ENCODE data around the gene LRRC45. TPM values are rescaled to one million over a fixed set of nuclear protein-coding genes. Genes with fewer than 3 reads are reported as not detected.

The LRRC45 gene
- polyA plus RNA-seq, 1 donor (not counting 4 experiments of a cell fraction or from before 2014, with no cell fraction given) = 2.5 TPM

DNA sequence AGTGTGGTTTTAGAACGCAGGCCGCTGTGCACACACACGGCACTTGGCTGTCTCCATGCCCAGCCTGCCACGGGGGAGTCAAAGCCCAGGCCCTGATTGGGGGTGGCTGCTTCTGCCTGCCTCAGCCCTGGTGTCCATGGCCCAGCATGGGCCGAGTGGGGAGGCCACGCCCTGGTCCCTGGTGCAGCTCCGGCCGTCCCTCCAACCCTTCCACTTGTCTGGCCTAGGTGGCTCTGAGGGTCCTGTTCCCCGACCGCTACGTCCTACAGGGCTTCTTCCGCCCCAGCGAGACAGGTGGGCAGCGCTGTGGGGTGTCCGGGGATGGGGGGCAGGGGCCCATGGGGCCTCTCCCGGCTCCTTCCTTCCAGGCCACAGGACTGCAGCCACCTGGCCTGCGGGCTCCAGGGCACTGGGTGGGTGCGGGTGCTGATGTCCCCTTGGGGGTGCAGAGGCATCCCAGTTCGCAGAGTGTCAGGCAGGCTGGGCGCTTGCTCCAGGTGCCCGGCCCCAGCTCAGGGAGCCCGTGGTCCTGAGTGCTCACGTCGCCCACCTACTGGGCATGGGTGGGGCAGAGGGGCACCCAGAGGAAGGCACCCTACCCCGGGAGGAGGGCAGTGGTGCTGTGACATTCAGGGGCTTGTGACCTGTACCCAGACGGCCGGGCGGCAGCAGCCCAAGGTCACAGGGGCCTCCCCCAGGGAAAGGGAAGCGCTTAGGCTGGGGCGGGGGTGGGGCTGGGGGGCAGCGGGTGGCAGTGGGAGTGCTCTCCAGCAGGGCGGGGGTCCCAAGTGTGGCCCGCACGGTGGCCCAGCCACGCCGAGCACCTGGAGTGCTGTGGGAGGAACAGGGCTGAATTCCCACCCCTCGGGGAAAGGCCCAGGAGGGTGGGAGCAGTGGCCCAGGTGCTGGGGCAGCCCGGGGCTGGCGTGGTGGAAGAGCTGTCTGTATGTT, 12.3 kb upstream of the LRRC45 start:
- DNase-seq (ENCODE audit: low read depth, low spot score) (no peak), FAIRE-seq (no peak)
- Histone ChIP-seq H3K9me1 (ENCODE audit: control insufficient read depth, extremely low read depth, insufficient read depth, low read length) (no peaks in the 10 kb centered on the region), H3K27ac (ENCODE audit: control insufficient read depth, insufficient read depth, low read length) (no peak overlapping the region), H4K20me1 (ENCODE audit: control insufficient read depth, extremely low read depth, insufficient read depth, low read length) (no peaks in the 10 kb centered on the region), H3K4me2 (ENCODE audit: control insufficient read depth, extremely low read depth, insufficient read depth, low read depth, low read length) (no peak overlapping the region), H2AFZ (ENCODE audit: control insufficient read depth, low read length) (no peak overlapping the region), H3K9me3 (ENCODE audit: control insufficient read depth, low read depth, low read length) (no peaks in the 10 kb centered on the region), H3K4me1 (ENCODE audit: control insufficient read depth, extremely low read depth, insufficient read depth, low read length) (peaks cover 30% of the 10 kb centered on the region), H3K79me2 (ENCODE audit: control insufficient read depth, insufficient read depth, low read length) (no peaks in the 10 kb centered on the region), H3K27me3 (ENCODE audit: control insufficient read depth, extremely low read depth, insufficient read depth, low read length) (no peaks in the 10 kb centered on the region), H3K4me3 (ENCODE audit: control insufficient read depth in 2 of 3, extremely low read depth in 1 of 3, insufficient read depth in 2 of 3, low read depth in 1 of 3, low read length in 3 of 3) (no peak overlapping the region), H3K36me3 (ENCODE audit: control insufficient read depth in 2 of 2, extremely low read depth in 1 of 2, insufficient read depth in 2 of 2, low read length in 2 of 2) (no peaks in the 10 kb centered on the region), H3K9ac (ENCODE audit: control insufficient read depth, extremely low read depth, insufficient read depth, low read length) (no peak overlapping the region)
- TF ChIP-seq, protein P1, sequence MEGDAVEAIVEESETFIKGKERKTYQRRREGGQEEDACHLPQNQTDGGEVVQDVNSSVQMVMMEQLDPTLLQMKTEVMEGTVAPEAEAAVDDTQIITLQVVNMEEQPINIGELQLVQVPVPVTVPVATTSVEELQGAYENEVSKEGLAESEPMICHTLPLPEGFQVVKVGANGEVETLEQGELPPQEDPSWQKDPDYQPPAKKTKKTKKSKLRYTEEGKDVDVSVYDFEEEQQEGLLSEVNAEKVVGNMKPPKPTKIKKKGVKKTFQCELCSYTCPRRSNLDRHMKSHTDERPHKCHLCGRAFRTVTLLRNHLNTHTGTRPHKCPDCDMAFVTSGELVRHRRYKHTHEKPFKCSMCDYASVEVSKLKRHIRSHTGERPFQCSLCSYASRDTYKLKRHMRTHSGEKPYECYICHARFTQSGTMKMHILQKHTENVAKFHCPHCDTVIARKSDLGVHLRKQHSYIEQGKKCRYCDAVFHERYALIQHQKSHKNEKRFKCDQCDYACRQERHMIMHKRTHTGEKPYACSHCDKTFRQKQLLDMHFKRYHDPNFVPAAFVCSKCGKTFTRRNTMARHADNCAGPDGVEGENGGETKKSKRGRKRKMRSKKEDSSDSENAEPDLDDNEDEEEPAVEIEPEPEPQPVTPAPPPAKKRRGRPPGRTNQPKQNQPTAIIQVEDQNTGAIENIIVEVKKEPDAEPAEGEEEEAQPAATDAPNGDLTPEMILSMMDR (optimal IDR thresholded peaks at IDR 0.05 in 1 of 3, IDR thresholded peaks at IDR 0.05 in 1 of 3, conservative IDR thresholded peaks at IDR 0.05 in 1 of 3; ENCODE audit: extremely low read depth in 1 of 3, insufficient read depth in 2 of 3, low read length in 3 of 3) = no peak
- TF ChIP-seq EZH2 (IDR thresholded peaks at IDR 0.05; ENCODE audit: low read length) = no peak
- dilution Hi-C loops (cut with MboI; ENCODE audit: extremely low pct_ligation_motif_present, low sequenced_read_pairs) = no loop called here

DNA sequence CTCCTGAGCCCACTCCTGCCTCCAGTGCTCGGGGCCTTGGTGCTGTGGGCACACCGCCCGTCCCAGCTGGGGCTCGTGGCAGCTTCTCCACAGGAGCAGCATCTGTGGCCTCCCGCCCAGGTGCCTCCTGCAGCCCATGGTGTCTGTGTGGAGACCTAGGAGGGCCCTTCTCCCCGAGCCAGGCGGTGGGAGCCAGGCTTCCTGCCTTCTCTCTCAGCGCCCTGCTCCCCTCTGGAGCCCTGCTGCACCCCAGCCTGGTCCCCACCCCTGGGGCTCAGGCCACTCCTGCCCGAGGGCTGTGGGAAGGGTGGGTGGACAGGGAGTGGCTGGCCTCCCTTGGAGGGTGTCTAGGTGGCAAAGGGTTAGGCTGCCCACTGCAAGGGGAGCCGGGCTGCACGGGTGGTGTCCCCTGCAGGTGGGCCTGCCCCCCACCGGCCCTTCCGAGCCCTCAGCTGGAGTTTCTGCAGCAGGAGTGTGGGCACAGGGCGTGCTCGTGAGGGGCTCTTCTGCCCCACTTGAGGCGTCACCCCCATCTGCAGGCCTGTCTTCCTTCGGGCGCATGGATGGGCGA, 11.4 kb upstream of the LRRC45 start:
- no peak overlapping the region for H3K4me3 ChIP-seq (ENCODE audit: control insufficient read depth in 2 of 3, extremely low read depth in 1 of 3, insufficient read depth in 2 of 3, low read depth in 1 of 3, low read length in 3 of 3)
- no peak for DNase-seq (ENCODE audit: low read depth, low spot score)
- H2AFZ ChIP-seq (ENCODE audit: control insufficient read depth, low read length) = no peak overlapping the region
- no peaks in the 10 kb centered on the region for H4K20me1 ChIP-seq (ENCODE audit: control insufficient read depth, extremely low read depth, insufficient read depth, low read length)
- no peak for FAIRE-seq
- H3K36me3 ChIP-seq (ENCODE audit: control insufficient read depth in 2 of 2, extremely low read depth in 1 of 2, insufficient read depth in 2 of 2, low read length in 2 of 2) = no peaks in the 10 kb centered on the region
- no peak overlapping the region for H3K27ac ChIP-seq (ENCODE audit: control insufficient read depth, insufficient read depth, low read length)
- H3K4me2 ChIP-seq (ENCODE audit: control insufficient read depth, extremely low read depth, insufficient read depth, low read depth, low read length) = no peak overlapping the region
- H3K9me3 ChIP-seq (ENCODE audit: control insufficient read depth, low read depth, low read length) = no peaks in the 10 kb centered on the region
- H3K4me1 ChIP-seq (ENCODE audit: control insufficient read depth, extremely low read depth, insufficient read depth, low read length) = peaks cover 21% of the 10 kb centered on the region
- TF ChIP-seq, protein P1 (optimal IDR thresholded peaks at IDR 0.05 in 1 of 3, IDR thresholded peaks at IDR 0.05 in 1 of 3, conservative IDR thresholded peaks at IDR 0.05 in 1 of 3; ENCODE audit: extremely low read depth in 1 of 3, insufficient read depth in 2 of 3, low read length in 3 of 3) = no peak
- TF ChIP-seq EZH2 (IDR thresholded peaks at IDR 0.05; ENCODE audit: low read length) = no peak
- dilution Hi-C loops (cut with MboI; ENCODE audit: extremely low pct_ligation_motif_present, low sequenced_read_pairs) = no loop called here
- no peaks in the 10 kb centered on the region for H3K27me3 ChIP-seq (ENCODE audit: control insufficient read depth, extremely low read depth, insufficient read depth, low read length)
- H3K79me2 ChIP-seq (ENCODE audit: control insufficient read depth, insufficient read depth, low read length) = no peaks in the 10 kb centered on the region
- no peaks in the 10 kb centered on the region for H3K9me1 ChIP-seq (ENCODE audit: control insufficient read depth, extremely low read depth, insufficient read depth, low read length)
- no peak overlapping the region for H3K9ac ChIP-seq (ENCODE audit: control insufficient read depth, extremely low read depth, insufficient read depth, low read length)
